HUES6 (cell line): ENCODE data around the gene RAD51B.
A peak's percentile ranks its signal among the peaks of the same experiment; 100 is the strongest.

ENCODE experiments used
- H3K27ac ChIP-seq: 2 replicates; pipeline ENCODE4 v1.7.0; 2013; ENCODE audit warnings: low read depth, mild to moderate bottlenecking, low read length, inconsistent platforms
- H3K27me3 ChIP-seq: 2 replicates; pipeline ENCODE4 v1.6.1; 2013; ENCODE audit warnings: low read length; ENCODE audit not compliant: control insufficient read depth, insufficient read depth
- H3K36me3 ChIP-seq: 2 replicates; pipeline ENCODE4 v1.6.1; 2013; ENCODE audit warnings: low read length; ENCODE audit not compliant: control insufficient read depth, insufficient read depth
- H3K4me1 ChIP-seq: 2 replicates; pipeline ENCODE4 v1.6.1; 2013; ENCODE audit warnings: low read length; ENCODE audit not compliant: control insufficient read depth, insufficient read depth
- H3K4me3 ChIP-seq: 2 replicates; pipeline ENCODE4 v1.5.1; 2013; ENCODE audit warnings: low read depth, low read length
- H3K9ac ChIP-seq: one replicate; pipeline ENCODE4 v1.6.1; 2013; ENCODE audit warnings: mild to moderate bottlenecking, low read length
- H3K9me3 ChIP-seq: 2 replicates; pipeline ENCODE4 v1.6.1; 2013; ENCODE audit warnings: low read depth, low read length; ENCODE audit not compliant: control insufficient read depth, insufficient read depth

Gene RAD51B

DNA sequence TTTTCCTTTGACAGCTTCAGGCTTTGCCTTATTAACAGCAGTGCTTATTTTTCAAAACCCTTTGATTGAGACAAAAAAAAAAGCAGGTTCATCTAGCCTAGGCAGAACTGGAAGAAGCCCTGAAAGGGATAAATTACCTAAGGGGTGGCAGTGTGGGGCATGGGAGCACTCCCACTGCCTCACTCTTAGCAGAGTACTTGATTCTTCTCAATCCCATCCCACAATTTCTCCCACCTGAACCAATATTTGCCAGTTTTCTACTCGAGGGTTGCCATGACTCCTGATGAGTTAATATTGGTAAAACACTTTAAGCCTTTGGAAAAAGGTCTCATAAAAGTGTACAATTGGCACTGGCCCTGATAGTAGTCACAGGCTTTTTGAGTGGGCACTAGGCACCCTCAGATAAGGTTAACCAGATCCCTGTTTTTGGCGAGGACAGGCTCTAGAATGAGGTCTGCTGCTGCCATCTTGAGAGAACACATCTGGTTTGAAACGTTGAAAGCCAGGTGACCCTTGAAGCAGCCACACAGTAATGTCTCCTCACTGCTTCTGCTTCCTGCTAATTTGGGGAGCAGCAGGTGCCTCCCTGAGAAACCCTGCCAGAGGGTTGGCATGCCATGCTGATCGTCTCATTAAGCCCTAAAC, 320.0 kb downstream of the RAD51B start:
- Histone ChIP-seq H3K9me3 (no peaks in the 10 kb centered on the region), H3K27me3 (no peaks in the 10 kb centered on the region), H3K27ac (peak overlapping the region; percentile 93; the same call in 1 of the 2 replicates), H3K36me3 (no peaks in the 10 kb centered on the region), H3K4me3 (no peak overlapping the region), H3K4me1 (peaks cover 63% of the 10 kb centered on the region), H3K9ac (peak overlapping the region; percentile 56)

DNA sequence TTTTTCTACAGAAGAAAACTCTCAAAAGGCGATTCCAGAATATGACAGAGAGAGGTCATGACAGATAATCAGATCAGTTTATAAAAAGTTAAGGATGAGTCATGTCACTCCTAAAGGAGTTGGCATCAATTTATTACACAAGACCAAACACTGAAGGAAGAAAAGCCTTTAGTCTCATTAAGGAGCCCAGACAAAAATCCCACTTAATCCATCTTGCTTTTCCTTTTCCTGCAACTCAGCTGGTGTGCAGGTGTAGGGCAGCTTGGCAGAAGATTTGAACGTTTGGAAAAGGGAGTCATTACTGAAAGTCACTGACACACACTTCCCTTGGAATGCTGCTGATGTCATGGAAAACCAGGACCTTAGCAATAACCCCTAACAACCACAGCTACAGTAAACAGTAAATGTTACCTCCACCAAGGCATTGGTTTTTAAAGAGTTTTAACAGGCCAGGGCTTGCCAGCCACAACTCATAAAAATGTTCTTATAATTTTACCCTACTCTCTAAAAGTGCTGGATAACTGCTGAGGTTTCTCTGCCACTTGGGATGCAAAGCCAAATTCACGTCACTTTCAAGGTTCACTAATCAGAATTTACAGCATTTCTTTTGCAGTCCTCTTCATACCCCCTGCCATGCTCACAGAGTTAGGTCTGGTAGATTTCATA, 320.6 kb downstream of the RAD51B start:
- H3K4me3 ChIP-seq = no peak overlapping the region
- no peaks in the 10 kb centered on the region for H3K9me3 ChIP-seq
- H3K4me1 ChIP-seq = peaks cover 63% of the 10 kb centered on the region
- H3K9ac ChIP-seq = peak overlapping the region; percentile 56
- H3K27me3 ChIP-seq = no peaks in the 10 kb centered on the region
- H3K27ac ChIP-seq = peak overlapping the region; percentile 93
- H3K36me3 ChIP-seq = no peaks in the 10 kb centered on the region

DNA sequence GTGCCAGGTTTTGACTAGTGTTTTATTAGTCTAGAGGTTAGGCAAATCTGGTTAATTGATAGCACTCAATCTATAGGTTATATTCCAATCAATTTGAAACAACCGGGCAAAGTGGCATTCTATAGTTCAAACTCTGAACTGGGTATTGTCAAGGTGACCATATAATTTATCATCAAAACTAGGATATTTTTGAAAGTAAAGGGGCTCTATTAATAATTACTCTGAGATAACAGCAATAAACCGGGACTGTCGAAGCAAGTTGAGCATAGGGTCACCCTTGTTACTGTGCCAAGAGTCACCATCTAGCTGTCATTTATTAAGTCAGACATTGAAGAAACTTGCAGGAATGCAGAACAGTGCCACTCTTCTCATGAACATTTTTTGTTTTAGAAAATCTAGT, 321.2 kb downstream of the RAD51B start:
- Histone ChIP-seq H3K4me1 (peaks cover 63% of the 10 kb centered on the region), H3K9me3 (no peaks in the 10 kb centered on the region), H3K4me3 (no peak overlapping the region), H3K36me3 (no peaks in the 10 kb centered on the region), H3K27me3 (no peaks in the 10 kb centered on the region), H3K9ac (peak overlapping the region; percentile 56), H3K27ac (peak overlapping the region; percentile 93)

DNA sequence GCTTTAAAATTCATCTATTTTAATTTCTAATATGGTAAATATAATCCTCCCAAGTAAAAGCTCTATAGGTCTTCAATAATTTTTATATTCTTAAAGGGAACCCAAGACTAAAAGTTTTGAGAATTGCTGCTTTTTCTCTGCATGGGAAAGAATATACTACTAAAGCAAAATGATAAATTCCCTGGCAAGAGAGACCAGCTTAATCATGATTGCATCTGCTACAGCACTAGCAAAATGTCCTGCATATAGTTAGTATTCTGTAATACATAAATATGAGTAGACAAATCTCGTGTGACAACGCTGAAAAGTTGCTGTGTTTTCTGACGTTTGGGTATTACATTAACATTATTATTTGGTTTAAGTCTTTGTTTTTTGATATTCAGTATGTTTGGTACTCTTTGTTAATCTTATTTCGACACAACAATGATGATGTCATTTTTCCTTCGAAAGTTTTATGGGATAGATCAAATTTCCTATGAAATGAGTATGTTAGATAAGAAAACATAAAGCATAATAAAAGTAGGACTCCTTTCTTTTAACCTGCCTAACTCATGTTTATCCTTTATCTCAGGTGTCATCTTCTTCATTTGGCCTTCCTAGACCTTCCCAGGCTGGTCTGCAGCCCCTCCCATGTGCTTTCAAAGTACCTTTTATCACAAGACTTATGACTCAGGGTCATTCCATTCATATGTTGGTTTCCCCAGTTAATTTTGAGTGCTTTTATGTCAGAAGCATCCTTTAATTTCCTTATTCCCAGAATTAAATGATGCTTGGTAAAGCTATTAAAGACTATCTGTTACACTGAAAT, 321.9 kb downstream of the RAD51B start:
- 0 out of 2 replicates have a peak overlapping the region, but pooled peaks have one; percentile 7 for H3K27ac ChIP-seq
- no peaks in the 10 kb centered on the region for H3K36me3 ChIP-seq
- H3K4me1 ChIP-seq = peaks cover 63% of the 10 kb centered on the region
- H3K27me3 ChIP-seq = no peaks in the 10 kb centered on the region
- no peak overlapping the region for H3K9ac ChIP-seq
- no peak overlapping the region for H3K4me3 ChIP-seq
- H3K9me3 ChIP-seq = no peaks in the 10 kb centered on the region

- H3K9me3 ChIP-seq = peaks cover 7% of the 10 kb centered on the region
- H3K9ac ChIP-seq = no peak overlapping the region
- no peak overlapping the region for H3K4me3 ChIP-seq
- no peaks in the 10 kb centered on the region for H3K27me3 ChIP-seq
- peaks cover 48% of the 10 kb centered on the region for H3K4me1 ChIP-seq
- H3K36me3 ChIP-seq = no peaks in the 10 kb centered on the region
- H3K27ac ChIP-seq = no peak overlapping the region
Observed at GRCh38 chr14:68143341-68143841, 323.8 kb downstream of the RAD51B start.

DNA sequence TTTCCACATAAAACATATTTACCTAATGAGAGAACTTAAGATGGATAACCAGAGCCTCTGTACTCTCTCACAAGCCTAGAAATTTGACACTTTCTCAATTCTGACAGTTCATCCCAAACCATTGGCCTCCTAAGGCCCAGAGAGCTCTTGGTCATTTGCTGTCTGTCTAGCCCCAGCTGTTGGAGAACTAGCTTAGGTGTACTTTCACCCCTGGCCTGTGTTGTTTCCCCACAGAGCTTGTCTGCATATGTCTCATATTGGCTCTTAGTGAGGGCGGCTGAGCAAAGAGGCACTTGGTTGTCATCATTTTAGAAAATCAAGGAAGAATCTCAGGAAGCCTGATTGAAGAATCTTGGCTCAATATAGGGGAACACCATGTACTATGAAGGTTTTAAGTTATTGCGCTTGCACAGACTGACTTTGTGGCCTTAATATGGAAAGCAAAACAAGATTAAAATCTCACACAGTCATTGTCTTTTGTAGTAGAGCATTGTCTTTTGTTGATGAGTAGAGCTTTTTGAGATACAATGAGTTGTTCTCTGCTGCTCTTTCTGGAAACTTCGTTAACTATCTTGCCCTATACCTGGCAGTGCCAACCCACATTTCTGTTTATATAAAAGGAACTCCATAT, 324.6 kb downstream of the RAD51B start:
- Histone ChIP-seq H3K27ac (no peak overlapping the region), H3K9ac (no peak overlapping the region), H3K4me1 (peaks cover 41% of the 10 kb centered on the region), H3K36me3 (no peaks in the 10 kb centered on the region), H3K9me3 (peaks cover 11% of the 10 kb centered on the region), H3K4me3 (no peak overlapping the region), H3K27me3 (no peaks in the 10 kb centered on the region)

DNA sequence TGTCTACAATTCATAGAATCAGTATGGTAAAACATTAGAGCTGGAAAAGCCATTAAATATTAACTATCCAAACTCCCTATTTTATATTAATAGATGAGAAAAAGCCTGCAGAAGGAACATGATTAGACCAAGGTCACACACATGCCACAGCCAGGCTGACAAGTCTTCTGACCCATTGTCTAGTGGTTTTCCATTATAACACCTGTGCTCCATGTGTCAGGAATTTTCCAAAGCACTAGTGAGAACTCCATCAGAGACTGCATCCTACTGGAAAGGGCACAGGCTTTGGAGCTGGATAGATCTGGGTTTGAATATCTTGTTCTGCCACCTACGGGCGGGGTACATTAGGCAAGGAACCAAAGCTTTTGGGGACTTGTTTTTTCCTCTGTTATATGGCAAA, 325.5 kb downstream of the RAD51B start:
- H3K4me3 ChIP-seq = no peak overlapping the region
- peaks cover 13% of the 10 kb centered on the region for H3K9me3 ChIP-seq
- H3K9ac ChIP-seq = no peak overlapping the region
- no peaks in the 10 kb centered on the region for H3K27me3 ChIP-seq
- H3K4me1 ChIP-seq = peaks cover 32% of the 10 kb centered on the region
- H3K27ac ChIP-seq = no peak overlapping the region
- no peaks in the 10 kb centered on the region for H3K36me3 ChIP-seq

- no peak overlapping the region for H3K9ac ChIP-seq
- H3K27ac ChIP-seq = no peak overlapping the region
- H3K9me3 ChIP-seq = peaks cover 13% of the 10 kb centered on the region
- no peaks in the 10 kb centered on the region for H3K27me3 ChIP-seq
- no peaks in the 10 kb centered on the region for H3K36me3 ChIP-seq
- peaks cover 27% of the 10 kb centered on the region for H3K4me1 ChIP-seq
- no peak overlapping the region for H3K4me3 ChIP-seq
Observed at GRCh38 chr14:68145539-68145938, 326.0 kb downstream of the RAD51B start.

GRCh38 chr14:68146818-68147217, 327.2 kb downstream of the RAD51B start:
- Histone ChIP-seq H3K4me3 (no peak overlapping the region), H3K9me3 (peaks cover 17% of the 10 kb centered on the region), H3K9ac (no peak overlapping the region), H3K4me1 (peaks cover 15% of the 10 kb centered on the region), H3K27me3 (no peaks in the 10 kb centered on the region), H3K27ac (no peak overlapping the region), H3K36me3 (no peaks in the 10 kb centered on the region)

- Histone ChIP-seq H3K27me3 (no peaks in the 10 kb centered on the region), H3K4me1 (peaks cover 11% of the 10 kb centered on the region), H3K4me3 (no peak overlapping the region), H3K27ac (no peak overlapping the region), H3K9ac (no peak overlapping the region), H3K9me3 (peaks cover 21% of the 10 kb centered on the region), H3K36me3 (no peaks in the 10 kb centered on the region)
Observed at GRCh38 chr14:68147303-68147702, 327.7 kb downstream of the RAD51B start.
